ENCODE results near the gene NFASC. TPM values are rescaled to one million over a fixed set of nuclear protein-coding genes. Genes with fewer than 3 reads are reported as not detected.

The NFASC gene
- total and polyA plus RNA-seq, 2 experiments from 2014 or later, result 46.3 to 54.7 TPM

- Histone ChIP-seq H3K36me3 (ENCODE audit: low read depth) (peaks cover 27% of the 10 kb centered on the region), H3K9ac (no peak overlapping the region), H3K9me3 (ENCODE audit: low read depth) (no peaks in the 10 kb centered on the region), H4K20me1 (ENCODE audit: insufficient read depth) (no peaks in the 10 kb centered on the region), H2AFZ (no peak overlapping the region), H3K27me3 (replicated peaks; ENCODE audit: insufficient read depth) (no peaks in the 10 kb centered on the region), H3F3A (ENCODE audit: insufficient read depth) (peaks cover 33% of the 10 kb centered on the region), H3K79me2 (ENCODE audit: insufficient read depth) (no peaks in the 10 kb centered on the region), H3K4me1 (ENCODE audit: insufficient read depth) (peaks cover 16% of the 10 kb centered on the region), H3K4me2 (ENCODE audit: unreplicated experiment) (no peak overlapping the region), H3K9me2 (ENCODE audit: insufficient read depth) (no peaks in the 10 kb centered on the region), H3K4me3 (no peak overlapping the region), H3K27ac (no peak overlapping the region)
- WGBS, 2 experiments (ENCODE audit: low coverage in 1 of 2, low lambda C conversion rate in 2 of 2, missing lambda C conversion rate in 2 of 2), result 51 to 55% methylated on average over 11 to 12 of the region's 12 CpGs
- TF ChIP-seq EZH2phosphoT487 (IDR thresholded peaks at IDR 0.05; ENCODE audit: insufficient read depth, low read depth) (no peak), EZH2 (IDR thresholded peaks at IDR 0.05; ENCODE audit: insufficient read depth, poor library complexity, severe bottlenecking) (no peak)
- DNase-seq, result no peak
- in situ Hi-C loops (cut with MboI), result no loop called here
These were observed 104.4 kb downstream of the NFASC start for GRCh38 chr1:204975021-204975420.

- Histone ChIP-seq H3K79me2 (ENCODE audit: insufficient read depth) (no peaks in the 10 kb centered on the region), H3K9me2 (ENCODE audit: insufficient read depth) (no peaks in the 10 kb centered on the region), H3K4me2 (ENCODE audit: unreplicated experiment) (no peak overlapping the region), H3K4me1 (ENCODE audit: insufficient read depth) (peaks cover 16% of the 10 kb centered on the region), H3F3A (ENCODE audit: insufficient read depth) (peaks cover 29% of the 10 kb centered on the region), H3K9me3 (ENCODE audit: low read depth) (no peaks in the 10 kb centered on the region), H4K20me1 (ENCODE audit: insufficient read depth) (no peaks in the 10 kb centered on the region), H3K27me3 (replicated peaks; ENCODE audit: insufficient read depth) (no peaks in the 10 kb centered on the region), H3K4me3 (no peak overlapping the region), H3K9ac (no peak overlapping the region), H3K36me3 (ENCODE audit: low read depth) (peaks cover 26% of the 10 kb centered on the region), H2AFZ (no peak overlapping the region), H3K27ac (no peak overlapping the region)
- TF ChIP-seq EZH2phosphoT487 (IDR thresholded peaks at IDR 0.05; ENCODE audit: insufficient read depth, low read depth) (no peak), EZH2 (IDR thresholded peaks at IDR 0.05; ENCODE audit: insufficient read depth, poor library complexity, severe bottlenecking) (no peak)
- peak; percentile 59 for DNase-seq
- in situ Hi-C loops (cut with MboI), result no loop called here
- 59 to 73% methylated on average over 6 to 8 of the region's 8 CpGs for WGBS, 2 experiments (ENCODE audit: low coverage in 1 of 2, low lambda C conversion rate in 2 of 2, missing lambda C conversion rate in 2 of 2)
These were observed 105.0 kb downstream of the NFASC start for GRCh38 chr1:204975568-204976235.

GRCh38 chr1:204976646-204977045, 106.0 kb downstream of the NFASC start:
- 86 to 87% methylated on average over 13 of the region's 13 CpGs for WGBS, 2 experiments (ENCODE audit: low coverage in 1 of 2, low lambda C conversion rate in 2 of 2, missing lambda C conversion rate in 2 of 2)
- Histone ChIP-seq H3K9me3 (ENCODE audit: low read depth) (no peaks in the 10 kb centered on the region), H3K27ac (no peak overlapping the region), H3K9me2 (ENCODE audit: insufficient read depth) (no peaks in the 10 kb centered on the region), H3K4me3 (no peak overlapping the region), H3K4me2 (ENCODE audit: unreplicated experiment) (no peak overlapping the region), H3K27me3 (replicated peaks; ENCODE audit: insufficient read depth) (no peaks in the 10 kb centered on the region), H3K79me2 (ENCODE audit: insufficient read depth) (no peaks in the 10 kb centered on the region), H3K36me3 (ENCODE audit: low read depth) (peaks cover 23% of the 10 kb centered on the region), H4K20me1 (ENCODE audit: insufficient read depth) (no peaks in the 10 kb centered on the region), H3F3A (ENCODE audit: insufficient read depth) (peaks cover 20% of the 10 kb centered on the region), H2AFZ (no peak overlapping the region), H3K4me1 (ENCODE audit: insufficient read depth) (peaks cover 13% of the 10 kb centered on the region), H3K9ac (no peak overlapping the region)
- no peak for DNase-seq
- in situ Hi-C loops (cut with MboI), result no loop called here
- TF ChIP-seq EZH2 (IDR thresholded peaks at IDR 0.05; ENCODE audit: insufficient read depth, poor library complexity, severe bottlenecking) (no peak), EZH2phosphoT487 (IDR thresholded peaks at IDR 0.05; ENCODE audit: insufficient read depth, low read depth) (no peak)

- TF ChIP-seq EZH2 (IDR thresholded peaks at IDR 0.05; ENCODE audit: insufficient read depth, poor library complexity, severe bottlenecking) (no peak), EZH2phosphoT487 (IDR thresholded peaks at IDR 0.05; ENCODE audit: insufficient read depth, low read depth) (no peak)
- peaks cover 8% of the 10 kb centered on the region for H3K4me1 ChIP-seq (ENCODE audit: insufficient read depth)
- no peak overlapping the region for H3K4me3 ChIP-seq
- H3F3A ChIP-seq (ENCODE audit: insufficient read depth), result peaks cover 15% of the 10 kb centered on the region
- no peaks in the 10 kb centered on the region for H3K9me2 ChIP-seq (ENCODE audit: insufficient read depth)
- H4K20me1 ChIP-seq (ENCODE audit: insufficient read depth), result no peaks in the 10 kb centered on the region
- H3K79me2 ChIP-seq (ENCODE audit: insufficient read depth), result no peaks in the 10 kb centered on the region
- DNase-seq, result no peak
- peaks cover 29% of the 10 kb centered on the region for H3K36me3 ChIP-seq (ENCODE audit: low read depth)
- no peak overlapping the region for H3K4me2 ChIP-seq (ENCODE audit: unreplicated experiment)
- no peaks in the 10 kb centered on the region for H3K9me3 ChIP-seq (ENCODE audit: low read depth)
- no peaks in the 10 kb centered on the region for H3K27me3 ChIP-seq (replicated peaks; ENCODE audit: insufficient read depth)
- no peak overlapping the region for H3K27ac ChIP-seq
- in situ Hi-C loops (cut with MboI), result no loop called here
- no peak overlapping the region for H3K9ac ChIP-seq
- WGBS, 2 experiments (ENCODE audit: low coverage in 1 of 2, low lambda C conversion rate in 2 of 2, missing lambda C conversion rate in 2 of 2), result 86 to 87% methylated on average over 7 to 8 of the region's 8 CpGs
- no peak overlapping the region for H2AFZ ChIP-seq
These were observed 106.7 kb downstream of the NFASC start for GRCh38 chr1:204977318-204977717.

All from GM23248 (cell line).